DOHH2 (cell line): ENCODE results near the gene USF1.

Source experiments
- CTCF ChIP-seq: fragments of 200-600 bp; sonication (generic); IDR thresholded peaks from one replicate; pipeline ENCODE4 v1.5.1; 2014; ENCODE audit warnings: antibody characterized with exemption, mild to moderate bottlenecking, low read depth, low read length; ENCODE audit not compliant: poor library complexity, severe bottlenecking
- EZH2phosphoT487 ChIP-seq: fragments of 200-600 bp; sonication (generic); IDR thresholded peaks from 2 replicates; pipeline ENCODE4 v1.6.1; 2017; ENCODE audit warnings: borderline replicate concordance, mild to moderate bottlenecking, antibody characterized with exemption, low read length, moderate library complexity, mixed read lengths

GRCh38 chr1:161032409-161032808 is 13.4 kb downstream of the USF1 start:
- TF ChIP-seq CTCF (no peak), EZH2phosphoT487 (no peak)
